HG03175 (cell line): ENCODE measurements around the gene TCF12.
A peak's percentile ranks its signal among the peaks of the same experiment; 100 is the strongest.

ENCODE experiments used
- ATAC-seq: cut with Tn5 transposase; IDR thresholded peaks from one replicate; pipeline ENCODE4 v1.9.1; 2021; ENCODE audit warnings: mild to moderate bottlenecking, moderate library complexity; ENCODE audit not compliant: unreplicated experiment

The TCF12 gene

DNA sequence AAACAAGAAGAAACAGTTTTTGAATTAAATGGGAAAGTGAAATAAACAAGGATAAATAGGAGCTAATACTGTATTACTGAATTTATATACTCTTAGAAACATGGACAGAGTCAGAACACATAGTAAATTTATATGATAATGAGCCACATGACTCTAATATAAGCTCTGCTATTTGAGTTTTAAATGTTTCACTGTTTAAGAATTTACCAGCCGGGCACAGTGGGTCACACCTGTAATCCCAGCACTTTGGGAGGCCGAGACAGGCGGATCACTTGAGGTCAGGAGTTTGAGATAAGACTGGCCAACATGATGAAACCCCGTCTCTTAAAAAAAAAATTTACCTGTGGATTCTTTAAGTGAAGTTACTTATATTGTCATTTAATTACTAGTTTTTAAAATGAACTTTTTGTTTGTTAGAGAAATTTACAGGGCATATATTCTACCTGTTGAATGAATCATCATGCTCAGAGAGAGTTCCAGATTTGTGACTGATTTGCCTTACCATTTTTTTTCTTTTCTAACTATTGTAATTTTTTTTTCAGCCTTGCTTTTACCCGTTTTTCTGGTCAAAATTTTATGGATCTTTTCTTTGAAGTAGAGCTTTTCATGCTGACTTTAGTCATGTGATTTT is 125.7 kb downstream of the TCF12 start:
- no peak for ATAC-seq

DNA sequence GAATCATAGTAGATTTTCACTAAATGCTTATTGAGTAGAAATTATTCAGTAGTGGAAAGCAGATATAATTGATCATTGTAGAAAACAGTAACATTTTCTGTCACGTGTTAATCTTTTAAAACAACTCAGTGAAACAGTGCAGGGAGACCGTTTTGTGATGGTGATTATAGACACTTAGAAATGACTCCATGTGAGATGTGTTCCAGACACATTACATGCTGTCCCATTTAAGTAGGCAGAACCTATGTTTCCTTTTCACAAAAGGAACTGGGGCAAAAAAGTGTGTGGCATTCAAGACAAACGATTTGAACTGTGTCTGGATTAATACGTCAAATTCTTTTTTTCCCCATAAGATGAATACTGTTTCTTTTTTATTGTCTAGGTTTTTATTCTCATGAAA is 126.5 kb downstream of the TCF12 start:
- no peak for ATAC-seq

DNA sequence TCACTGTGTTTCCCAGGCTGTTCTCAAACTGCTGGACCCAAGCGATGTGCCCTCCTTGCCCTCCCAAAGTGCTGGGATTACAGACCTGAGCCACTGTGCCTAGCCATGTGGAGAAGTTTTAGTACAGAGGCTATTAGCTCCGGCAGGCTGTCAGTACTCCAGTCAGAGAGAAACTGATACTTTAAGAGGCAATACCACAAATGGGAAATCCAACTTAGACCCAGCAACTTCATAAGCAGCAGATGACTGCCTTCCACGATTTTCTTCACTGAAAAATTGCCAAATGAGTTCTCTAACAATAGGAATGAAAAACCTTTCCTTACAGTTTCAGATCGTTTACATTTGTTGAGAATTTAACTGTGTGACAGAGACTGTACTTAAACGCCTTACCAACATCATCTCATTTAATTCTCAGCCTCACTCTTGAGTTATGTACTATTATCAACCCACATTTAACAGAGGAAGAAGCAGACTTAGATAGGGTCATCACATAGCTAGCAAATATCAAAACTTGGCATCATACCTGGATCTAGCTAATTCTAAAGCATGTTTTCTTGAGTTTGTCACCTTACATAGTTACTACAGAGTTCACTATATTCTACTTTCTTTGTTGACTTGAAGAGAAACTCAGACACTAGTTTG is 127.4 kb downstream of the TCF12 start:
- ATAC-seq, result peak; percentile 77

DNA sequence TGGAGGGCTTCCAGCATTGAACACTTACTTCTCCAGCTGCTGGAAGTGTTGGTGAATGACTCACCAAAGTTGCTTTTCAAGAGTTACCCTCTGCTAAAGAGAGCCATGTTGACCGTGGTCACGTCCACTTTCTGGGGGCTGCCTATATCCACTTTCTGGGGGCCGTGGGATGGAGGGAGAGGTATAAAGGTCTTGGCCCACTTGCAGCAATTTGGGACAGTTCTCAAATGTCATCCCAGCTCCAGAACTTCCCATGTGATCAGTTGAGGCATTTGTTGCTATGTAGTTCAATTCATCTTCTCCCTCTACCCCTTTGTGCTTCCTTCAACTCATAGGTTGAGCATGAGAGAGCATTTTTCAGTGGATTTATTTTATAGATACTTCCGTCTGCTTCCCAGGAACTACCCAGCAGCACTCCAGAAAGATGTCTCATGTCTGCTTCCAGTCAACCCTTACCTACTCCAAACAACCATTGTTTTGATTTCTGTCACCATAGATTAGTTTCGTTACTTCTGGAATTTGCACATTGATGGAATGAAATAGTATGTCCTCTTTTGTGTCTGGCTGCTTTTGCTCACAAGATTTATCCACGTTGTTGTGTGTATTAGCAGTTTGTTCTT is 130.6 kb downstream of the TCF12 start:
- ATAC-seq, result no peak

DNA sequence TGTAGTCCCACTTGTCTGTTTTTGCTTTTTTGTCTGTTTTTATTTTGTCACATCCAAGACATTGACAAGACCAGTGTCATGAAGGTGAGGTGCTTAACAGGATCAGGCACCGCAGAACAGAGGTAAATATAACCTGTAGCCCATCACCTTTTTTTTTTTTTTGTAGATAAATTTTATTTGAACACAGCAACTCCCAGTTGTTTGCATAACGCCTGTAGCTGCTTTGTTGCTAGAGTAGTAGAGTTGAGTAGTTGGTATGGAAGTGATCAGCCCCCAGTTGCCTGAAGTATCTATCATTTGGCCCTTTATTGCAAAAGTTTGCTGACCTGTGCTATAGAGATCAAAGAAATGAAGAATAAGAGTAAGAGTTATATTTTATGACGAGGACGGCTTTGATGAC is 135.0 kb downstream of the TCF12 start:
- ATAC-seq, result no peak

DNA sequence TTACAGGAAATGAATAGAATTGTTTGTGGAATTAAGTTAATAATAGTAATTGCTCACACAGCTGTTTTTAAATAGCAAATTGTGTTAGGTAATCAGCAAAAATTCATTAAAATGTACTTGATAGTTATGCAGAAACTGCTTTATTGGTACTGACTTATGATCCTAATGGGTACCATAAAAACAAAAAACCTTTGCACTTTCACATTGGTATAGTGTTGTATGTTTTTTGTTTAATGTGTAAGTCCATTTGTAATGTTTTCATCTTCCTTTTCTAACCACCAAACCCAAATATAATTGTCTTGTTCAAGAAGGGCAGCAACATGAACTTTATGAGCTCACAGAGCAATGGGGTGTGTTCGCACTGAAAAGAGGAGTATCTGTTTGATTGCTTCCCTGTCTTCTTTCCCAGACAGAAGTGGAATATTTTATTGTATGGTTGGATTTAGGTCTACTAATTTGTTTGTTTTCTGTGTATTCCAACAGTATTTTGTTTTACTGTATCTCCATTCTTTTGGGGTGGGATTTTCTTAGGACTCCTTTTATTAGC is 135.8 kb downstream of the TCF12 start:
- no peak for ATAC-seq

DNA sequence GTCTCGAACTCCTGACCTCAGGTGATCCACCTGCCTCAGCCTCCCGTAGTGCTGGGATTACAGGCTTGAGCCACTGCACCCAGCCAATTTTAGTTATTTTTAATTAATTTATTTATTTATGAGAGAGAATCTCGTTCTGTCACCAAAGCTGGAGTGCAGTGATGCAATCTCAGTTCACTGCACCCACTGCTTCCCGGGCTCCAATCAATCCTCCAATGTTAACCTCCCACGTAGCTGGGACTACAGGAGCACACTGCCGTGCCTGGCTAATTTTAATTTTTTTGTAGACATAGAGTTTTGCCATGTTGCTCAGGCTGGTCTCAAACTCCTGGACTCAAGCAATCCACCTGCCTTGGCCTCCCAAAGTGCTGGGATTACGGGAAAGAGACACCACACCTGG is 137.9 kb downstream of the TCF12 start:
- no peak for ATAC-seq

DNA sequence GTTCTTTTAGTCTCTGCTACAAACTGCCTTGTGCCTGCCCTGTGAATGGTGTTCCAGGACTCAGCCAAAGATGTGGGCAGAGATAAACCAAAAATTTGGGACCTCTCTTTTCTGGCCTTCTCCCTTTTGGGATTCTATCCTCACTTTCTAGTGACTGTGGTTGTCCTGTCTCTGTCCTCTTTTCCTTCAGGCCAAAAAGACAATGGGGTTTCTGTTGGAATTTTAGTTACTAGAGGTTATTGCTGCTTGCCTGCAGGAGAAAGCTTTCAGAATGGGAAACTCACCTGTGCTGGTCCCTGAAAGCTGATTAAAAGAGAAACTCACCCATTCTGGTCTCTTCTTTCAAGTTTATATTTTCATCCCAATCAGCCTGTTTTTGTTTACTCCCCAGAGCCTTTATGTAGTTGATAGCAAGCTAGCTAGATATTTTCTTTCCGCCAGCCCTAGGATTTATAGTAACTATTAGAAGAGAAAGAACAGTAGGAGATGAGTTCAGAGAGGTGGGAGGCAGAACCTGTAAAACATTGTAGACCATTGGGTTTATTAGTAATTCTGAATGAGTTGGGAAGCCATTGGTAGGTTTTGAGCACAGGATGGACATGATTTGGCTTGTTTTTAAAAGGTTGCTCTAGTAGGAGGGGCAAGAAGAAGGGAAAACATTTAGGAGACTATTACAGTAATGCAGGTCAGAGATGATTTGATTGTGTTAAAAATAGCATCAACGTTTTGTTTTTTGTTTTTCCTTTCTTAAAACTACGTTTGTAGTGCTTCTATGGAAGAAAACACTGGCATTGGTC is 138.9 kb downstream of the TCF12 start:
- no peak for ATAC-seq

DNA sequence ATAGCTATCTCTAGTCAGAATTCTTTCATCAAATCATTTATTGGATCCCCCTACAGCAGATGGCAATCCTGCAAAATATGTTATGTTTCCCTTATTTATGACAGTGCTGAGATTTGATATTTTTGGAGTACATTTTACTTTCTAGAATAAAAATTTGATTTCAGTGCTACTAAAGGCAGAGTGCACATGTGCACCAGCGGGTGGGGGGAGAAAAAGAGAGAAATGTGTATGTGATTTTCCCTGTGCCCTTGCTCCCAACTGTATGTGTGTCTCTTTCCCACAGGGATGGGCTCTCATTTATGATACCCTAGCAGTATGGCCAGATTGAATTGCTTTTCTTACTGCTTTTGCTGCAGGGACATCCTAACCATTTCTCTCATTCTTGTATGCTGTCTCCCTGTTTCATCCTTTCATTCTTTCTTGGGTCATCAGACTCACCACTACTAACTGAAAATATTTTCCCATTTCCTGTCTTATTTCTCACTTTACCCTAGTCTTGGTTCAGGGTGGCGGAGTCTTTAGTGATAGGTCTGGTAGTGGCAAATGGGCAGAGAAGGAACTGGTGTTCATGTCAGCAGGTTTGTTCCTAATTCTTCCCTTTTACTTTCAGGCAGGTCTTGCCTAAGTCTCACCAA is 140.7 kb downstream of the TCF12 start:
- no peak for ATAC-seq

DNA sequence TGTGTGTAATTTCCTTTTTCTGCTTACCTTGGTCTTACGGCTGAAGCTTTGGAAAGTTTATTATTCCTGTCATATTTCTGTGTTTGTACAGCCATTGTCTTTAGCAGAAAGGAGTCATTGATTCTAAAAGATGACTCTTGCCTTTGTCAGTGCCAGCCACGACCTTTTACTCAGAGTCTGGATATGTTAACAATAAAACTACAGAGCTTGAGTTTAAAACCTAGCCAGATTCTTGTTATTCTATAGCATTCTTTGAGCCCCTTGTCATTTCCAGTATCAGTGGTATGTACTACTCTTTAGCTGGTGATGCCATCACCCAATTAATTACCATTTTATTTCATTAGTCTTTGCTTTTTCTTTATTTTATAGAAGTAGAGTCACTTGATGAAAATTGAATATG is 142.4 kb downstream of the TCF12 start:
- ATAC-seq, result no peak

DNA sequence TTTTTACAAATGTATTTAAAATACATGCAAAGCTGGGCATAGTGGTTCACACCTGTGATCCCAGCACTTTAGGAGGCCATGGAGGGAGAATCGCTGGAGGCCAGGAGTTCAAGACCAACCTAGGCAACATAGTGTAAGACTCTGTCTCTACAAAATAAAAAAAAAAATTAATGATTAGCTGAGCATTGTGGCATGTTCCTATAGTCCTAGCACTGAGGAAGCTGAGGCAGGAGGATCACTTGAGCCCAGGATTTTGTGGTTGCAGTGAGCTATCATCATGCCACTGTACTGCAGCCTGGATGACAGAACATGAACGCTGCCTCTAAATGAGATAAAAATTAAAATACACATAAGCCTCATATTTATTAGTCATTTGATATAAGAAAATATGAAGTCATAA is 142.8 kb downstream of the TCF12 start:
- no peak for ATAC-seq

DNA sequence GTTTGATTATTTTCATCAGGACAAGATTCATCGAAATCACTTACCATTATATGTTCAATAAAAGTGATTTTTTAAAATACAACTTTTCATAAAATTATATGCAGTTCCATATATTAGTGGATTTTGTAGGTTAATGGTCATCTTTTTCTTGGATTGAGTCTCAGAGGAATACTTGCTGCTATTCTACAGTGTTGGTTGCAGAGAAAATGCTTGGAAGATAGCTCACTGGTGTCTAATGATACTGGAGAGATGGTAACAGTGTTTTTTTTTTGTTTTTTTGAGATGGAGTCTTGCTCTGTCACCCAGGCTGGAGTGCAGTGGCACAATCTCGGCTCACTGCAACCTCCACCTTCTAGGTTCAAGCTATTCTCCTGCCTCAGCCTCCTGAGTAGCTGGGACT is 143.3 kb downstream of the TCF12 start:
- ATAC-seq, result no peak

DNA sequence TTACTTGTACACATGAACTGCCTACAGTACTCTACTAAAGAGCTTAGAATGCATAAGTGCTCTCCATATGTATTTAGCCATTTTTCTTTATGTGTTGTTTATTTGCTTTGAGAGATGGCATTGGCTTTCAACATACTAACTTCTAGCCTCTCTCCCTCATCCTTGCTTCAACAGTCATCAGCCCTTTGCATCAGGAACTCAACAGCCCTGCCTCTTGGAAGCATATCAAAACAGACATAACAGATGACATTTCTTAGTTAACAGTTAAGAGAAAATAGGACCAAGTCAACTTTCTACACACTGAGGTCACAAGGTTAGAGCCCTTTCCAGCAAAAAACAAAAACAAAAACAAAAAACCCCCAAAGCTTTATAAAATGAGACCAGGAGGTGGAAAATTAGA is 145.6 kb downstream of the TCF12 start:
- ATAC-seq, result no peak

DNA sequence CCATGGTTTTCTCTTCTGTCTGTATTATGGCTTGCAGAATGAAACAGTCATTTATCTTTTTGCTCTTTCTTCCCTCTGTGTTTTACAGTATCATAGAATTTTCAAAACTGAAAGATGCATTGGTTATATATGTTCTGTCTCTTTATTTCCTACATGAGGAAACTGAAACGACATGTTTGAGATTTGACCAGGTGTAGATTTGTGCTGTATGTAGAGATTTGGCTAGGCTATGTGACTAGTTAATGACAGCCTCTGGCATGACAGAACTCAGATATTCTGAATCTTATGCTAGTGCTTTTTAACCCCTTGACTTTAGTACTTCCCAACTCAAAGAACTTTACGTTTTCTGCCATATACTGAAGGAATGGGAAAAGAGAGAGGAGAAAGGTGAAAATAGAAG is 151.0 kb downstream of the TCF12 start:
- ATAC-seq, result no peak

DNA sequence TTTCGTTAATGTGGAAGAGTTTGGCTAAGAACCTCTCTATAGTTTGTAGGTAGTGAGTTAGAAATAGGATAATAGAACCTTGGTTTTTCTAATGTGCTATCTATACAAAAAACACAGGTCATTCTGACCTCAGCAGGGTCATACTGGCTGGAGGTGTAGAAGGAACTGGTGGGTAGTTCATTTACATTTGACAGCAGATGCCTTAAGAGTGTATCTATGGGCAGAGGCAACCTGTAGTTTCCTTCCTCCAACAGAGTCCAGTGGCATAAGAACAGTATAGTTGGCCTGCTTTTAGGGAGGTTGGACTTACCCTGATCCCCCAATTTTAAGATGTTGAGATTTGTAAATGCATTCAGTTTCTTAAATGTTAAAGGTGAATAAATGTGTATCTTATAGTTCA is 152.2 kb downstream of the TCF12 start:
- no peak for ATAC-seq

DNA sequence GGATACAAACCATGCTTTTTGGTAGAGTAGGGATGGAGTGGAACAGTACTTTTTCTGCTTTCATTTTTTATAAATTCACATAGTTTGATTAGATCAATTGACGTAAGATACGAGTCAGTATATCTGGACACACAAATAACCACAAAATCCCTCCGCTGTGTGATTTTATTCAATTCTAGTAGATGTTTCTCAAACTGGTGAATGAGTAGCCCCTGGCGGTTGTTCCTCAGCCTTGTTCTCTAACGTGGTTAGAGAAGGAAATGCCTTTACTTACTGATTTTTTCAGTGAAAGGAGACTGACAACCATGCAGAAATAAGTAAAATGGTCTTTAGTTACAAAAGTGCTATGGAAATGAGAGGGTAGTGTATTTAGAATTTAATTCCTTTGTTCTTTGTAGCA is 161.0 kb downstream of the TCF12 start:
- no peak for ATAC-seq

DNA sequence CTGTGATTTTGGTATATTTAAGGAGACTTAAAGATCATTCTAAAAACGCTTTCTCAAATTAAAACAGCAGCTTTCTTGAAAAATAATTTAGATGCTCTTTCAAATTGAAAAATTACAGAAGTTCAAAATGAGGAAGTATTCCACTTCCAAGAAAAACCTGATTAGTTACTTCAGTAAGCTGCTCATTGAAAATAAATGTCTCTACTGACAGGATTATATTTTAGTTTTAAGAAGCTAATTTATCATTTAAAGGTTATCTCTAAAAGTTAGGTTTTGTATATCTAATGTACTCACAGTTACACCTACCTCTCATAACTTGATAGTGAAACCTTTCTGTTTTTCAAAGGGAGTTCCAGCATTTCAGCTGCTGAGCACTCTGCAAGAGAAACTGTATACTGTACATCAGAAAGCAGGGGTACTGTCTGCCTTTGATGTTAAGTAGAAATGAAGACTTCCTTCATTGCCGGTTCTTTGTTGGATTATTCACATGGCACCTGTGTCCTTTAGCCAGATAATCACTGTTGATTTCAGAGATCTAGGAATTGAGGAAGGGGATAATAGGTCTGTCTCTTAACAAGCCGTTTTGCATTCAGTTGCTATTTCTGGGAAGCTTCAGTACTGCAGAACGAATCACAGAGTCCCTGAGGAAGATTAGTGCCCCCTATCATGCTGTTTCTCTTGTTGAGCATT is 161.6 kb downstream of the TCF12 start:
- no peak for ATAC-seq

DNA sequence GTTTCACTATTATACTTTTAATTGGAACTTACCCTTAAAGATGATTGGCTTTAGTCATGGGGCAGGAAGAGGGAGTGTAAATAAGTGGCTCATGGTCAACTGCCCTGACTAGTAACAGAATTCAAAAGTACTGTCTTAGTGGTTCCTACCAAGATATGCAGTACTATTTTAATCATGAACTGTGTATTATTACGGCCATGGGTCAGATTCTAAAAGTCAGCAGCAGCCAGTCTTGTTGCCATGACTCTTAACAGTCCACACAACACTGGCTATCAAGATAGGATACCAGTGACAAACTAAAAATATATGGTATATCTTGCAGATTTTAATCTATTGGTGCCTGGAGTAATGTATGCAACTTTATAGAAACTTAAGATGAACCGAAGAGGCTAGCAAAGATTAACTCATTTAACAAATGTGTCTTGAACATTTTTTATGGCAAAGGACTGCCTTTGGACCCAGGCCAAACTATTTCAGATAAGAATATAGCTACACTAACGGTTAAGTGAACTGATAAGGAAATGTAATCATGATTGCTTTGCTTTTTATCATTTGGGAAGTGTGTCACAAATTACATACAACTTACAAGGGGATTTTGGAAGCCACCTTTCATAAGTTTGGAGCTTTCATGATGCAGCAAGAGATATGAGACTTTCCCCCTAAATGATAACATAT is 163.7 kb downstream of the TCF12 start:
- ATAC-seq, result no peak

DNA sequence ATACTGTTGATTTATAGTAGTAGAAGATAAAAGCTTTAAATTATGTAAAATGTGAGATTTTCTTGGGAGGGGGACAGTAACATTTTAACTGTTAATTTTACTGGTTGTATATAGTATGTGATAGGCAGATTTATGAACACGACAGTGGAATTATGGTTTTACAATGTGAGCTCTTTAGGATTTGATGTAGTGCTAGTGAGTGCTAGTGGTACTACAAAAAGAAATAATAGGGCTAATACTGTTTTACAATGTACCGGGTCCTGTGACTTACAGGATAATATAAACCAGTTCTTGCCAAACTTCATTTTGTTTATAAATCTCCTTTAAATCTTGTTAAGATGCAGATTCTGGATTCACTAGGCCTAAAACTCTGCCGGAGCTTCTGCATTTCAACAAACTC is 165.7 kb downstream of the TCF12 start:
- ATAC-seq, result no peak

DNA sequence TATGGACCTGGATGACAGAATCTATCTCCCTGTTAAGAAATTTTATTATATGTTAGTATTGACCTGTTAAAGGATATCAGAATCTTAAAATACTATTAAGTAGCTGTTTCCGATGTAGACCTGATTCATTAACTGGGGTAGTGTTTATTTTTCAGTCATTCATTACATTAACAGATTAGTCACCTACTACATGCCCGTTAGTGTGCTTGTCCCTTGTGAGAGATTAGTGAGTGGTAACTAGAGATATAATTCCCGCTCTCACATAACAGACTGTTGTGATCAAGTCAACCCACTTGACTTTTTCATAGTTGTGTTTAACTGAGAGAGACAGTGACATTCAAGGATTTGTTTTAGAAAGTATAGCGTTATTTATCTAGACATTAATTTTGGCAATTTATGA is 166.8 kb downstream of the TCF12 start:
- no peak for ATAC-seq
